Activated T-helper 2 cell treated with anti-CD3 and anti-CD28 coated beads, Interferon-gamma antibody, Interleukin-2, Interleukin-4, amounts not matched to agents 10 μg/mL and 5 μg/mL and 100 μg/mL, durations not matched to agents 14 hours and 24 hours and 36 hours (primary cell): ENCODE measurements around the gene SEC24A. TPM values are rescaled to one million over a fixed set of nuclear protein-coding genes. Genes with fewer than 3 reads are reported as not detected.
"Not testable (repeated sequence)": the region's sequence is repeated elsewhere in the genome, so short reads cannot be mapped to it uniquely, and the experiment has no call there.

Source experiments
- DNase-seq: peaks from one replicate; pipeline ENCODE4 v3.0.0; 2021; ENCODE audit warnings: low spot score
- H3K27ac Mint-ChIP-seq: one replicate; pipeline ENCODE4 v1.8.0; 2021; ENCODE audit warnings: mixed read lengths
- H3K27me3 Mint-ChIP-seq: one replicate; pipeline ENCODE4 v1.8.0; 2021; ENCODE audit warnings: low read depth, mixed read lengths
- H3K36me3 Mint-ChIP-seq: one replicate; pipeline ENCODE4 v1.8.0; 2021; ENCODE audit warnings: low read depth, mixed read lengths
- H3K4me1 Mint-ChIP-seq: one replicate; pipeline ENCODE4 v1.8.0; 2021; ENCODE audit warnings: low read depth, mixed read lengths
- H3K4me3 Mint-ChIP-seq: one replicate; pipeline ENCODE4 v1.8.0; 2021; ENCODE audit warnings: low read depth, mild to moderate bottlenecking, moderate library complexity, mixed read lengths
- H3K9me3 Mint-ChIP-seq: one replicate; pipeline ENCODE4 v1.8.0; 2021; ENCODE audit warnings: mixed read lengths
- intact Hi-C: fragments of 100-400 bp; cut with micrococcal nuclease; formaldehyde crosslinking; loops from one replicate; pipeline ENCODE4 v1.15.1; 2023
- total RNA-seq: library from RNA; stranded (reverse); gene quantifications from 2 replicates; pipeline ENCODE4 v1.2.3, GENCODE V29; 2022

Gene SEC24A
- total RNA-seq, 1 donor from 2014 or later: 34.0 TPM

- DNase-seq: no peak
- no peak overlapping the region for H3K4me3 Mint-ChIP-seq
- intact Hi-C loops: loop anchor here (5.0 to 10.0 kb wide), 2 partner anchors 210 to 363 kb away; partner anchors contain the start of genes JADE2 and UBE2B
- peaks cover 15% of the 10 kb centered on the region for H3K4me1 Mint-ChIP-seq
- no peaks in the 10 kb centered on the region for H3K27me3 Mint-ChIP-seq
- no peak overlapping the region for H3K27ac Mint-ChIP-seq
- H3K9me3 Mint-ChIP-seq: no peaks in the 10 kb centered on the region
- H3K36me3 Mint-ChIP-seq: no peaks in the 10 kb centered on the region
These were observed 86.7 kb downstream of the SEC24A start for GRCh38 chr5:134735243-134735642.

GRCh38 chr5:134736173-134736812 lies 87.7 kb downstream of the SEC24A start:
- Mint-ChIP-seq H3K4me3 (no peak overlapping the region), H3K27ac (no peak overlapping the region), H3K4me1 (peaks cover 16% of the 10 kb centered on the region), H3K9me3 (no peaks in the 10 kb centered on the region), H3K36me3 (peaks cover 4% of the 10 kb centered on the region), H3K27me3 (no peaks in the 10 kb centered on the region)
- DNase-seq: no peak
- intact Hi-C loops: loop anchor here (5.0 to 10.0 kb wide), 2 partner anchors 211 to 364 kb away; partner anchors contain the start of genes JADE2 and UBE2B

DNA sequence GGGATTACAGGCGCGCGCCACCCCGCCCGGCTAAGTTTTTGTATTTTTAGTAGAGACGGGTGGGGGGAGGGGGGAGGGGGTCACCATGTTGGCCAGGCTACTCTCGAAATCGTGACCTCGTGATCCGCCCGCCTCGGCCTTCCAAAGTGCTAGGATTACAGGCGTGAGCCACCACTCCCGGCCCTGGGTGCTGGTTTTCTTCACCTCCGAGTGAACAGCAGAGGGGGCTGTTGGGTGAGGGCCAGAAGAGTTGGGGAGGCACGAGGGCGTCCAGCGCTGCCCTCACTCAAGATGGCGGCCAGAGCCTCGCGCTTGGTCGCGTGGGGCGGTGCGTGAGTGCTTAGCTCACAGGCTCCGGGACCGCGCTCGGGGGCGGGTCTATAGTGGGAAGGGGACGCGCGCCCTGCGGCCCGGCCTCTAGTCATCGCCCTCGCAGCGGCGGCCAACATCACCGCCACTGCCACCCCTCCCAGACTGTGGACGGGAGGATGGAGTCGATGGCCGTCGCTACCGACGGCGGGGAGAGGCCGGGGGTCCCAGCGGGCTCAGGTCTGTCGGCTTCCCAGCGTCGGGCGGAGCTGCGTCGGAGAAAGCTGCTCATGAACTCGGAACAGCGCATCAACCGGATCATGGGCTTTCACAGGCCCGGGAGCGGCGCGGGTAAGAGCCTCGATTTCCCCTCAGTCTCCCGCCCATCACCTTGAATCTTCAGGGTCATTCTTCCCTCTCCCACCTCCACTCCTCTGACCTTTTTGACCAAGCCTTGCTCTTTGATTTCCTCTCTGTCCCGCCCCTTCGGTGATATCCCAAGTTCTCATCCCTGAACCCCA lies 89.8 kb downstream of the SEC24A start, which contains the start of gene CAMLG:
Gene CAMLG, plus strand, starts transcription at position 416 of the 830 bp plus-strand sequence. Its CDS starts 73 bp downstream, at position 489.
- Mint-ChIP-seq H3K9me3 (no peaks in the 10 kb centered on the region), H3K27ac (peak within 1 kb of the TSS; percentile 87), H3K4me1 (peaks cover 16% of the 10 kb centered on the region), H3K4me3 (peak within 1 kb of the TSS; percentile 91), H3K27me3 (no peaks in the 10 kb centered on the region), H3K36me3 (peaks cover 11% of the 10 kb centered on the region)
- peak; percentile 97 for DNase-seq
- intact Hi-C loops: loop anchor here (1.0 to 10.0 kb wide), 8 partner anchors 20 to 366 kb away; partner anchors contain the start of genes C5orf24, DDX46, JADE2 and PCBD2

DNA sequence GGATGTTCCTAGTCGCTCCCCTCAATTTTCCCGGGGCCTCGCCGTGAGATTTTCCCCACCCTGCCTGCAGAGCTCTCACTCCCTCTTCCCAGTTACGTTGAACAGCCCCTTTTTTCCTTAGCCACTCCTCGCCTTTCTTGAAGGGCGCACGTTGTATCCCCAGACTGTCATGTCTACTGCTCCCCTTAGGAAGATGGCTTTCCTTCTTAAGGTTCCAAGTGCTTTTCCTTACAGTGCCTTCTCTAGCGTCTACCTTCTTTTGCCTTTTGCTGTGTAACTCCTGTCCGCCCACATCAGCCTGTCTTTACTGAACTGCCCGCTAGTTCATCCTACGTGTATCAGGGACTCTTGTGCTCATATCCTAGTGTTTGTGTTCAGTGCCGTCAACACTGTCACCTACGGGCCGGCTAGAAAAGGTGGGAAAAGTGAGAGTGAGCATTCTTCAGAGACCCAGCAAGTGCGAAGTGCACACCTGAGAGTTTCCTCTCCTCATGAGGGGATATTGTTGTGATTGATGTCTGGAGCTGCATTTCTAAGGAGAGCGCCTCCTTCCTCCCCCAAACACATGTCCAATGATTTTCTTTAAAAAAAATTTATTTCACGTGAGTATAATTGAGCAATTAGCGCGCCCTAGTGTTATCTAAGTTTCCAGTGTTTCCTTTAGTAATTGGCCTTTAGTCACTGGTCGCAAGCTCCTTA lies 90.5 kb downstream of the SEC24A start:
- Mint-ChIP-seq H3K27ac (peak overlapping the region; percentile 87), H3K27me3 (no peaks in the 10 kb centered on the region), H3K36me3 (peaks cover 14% of the 10 kb centered on the region), H3K4me3 (peak overlapping the region; percentile 91), H3K9me3 (no peaks in the 10 kb centered on the region), H3K4me1 (peaks cover 16% of the 10 kb centered on the region)
- intact Hi-C loops: loop anchor here (1.0 to 10.0 kb wide), 8 partner anchors 19 to 367 kb away; partner anchors contain the start of genes C5orf24, DDX46, JADE2 and PCBD2
- DNase-seq: peak; percentile 32

DNA sequence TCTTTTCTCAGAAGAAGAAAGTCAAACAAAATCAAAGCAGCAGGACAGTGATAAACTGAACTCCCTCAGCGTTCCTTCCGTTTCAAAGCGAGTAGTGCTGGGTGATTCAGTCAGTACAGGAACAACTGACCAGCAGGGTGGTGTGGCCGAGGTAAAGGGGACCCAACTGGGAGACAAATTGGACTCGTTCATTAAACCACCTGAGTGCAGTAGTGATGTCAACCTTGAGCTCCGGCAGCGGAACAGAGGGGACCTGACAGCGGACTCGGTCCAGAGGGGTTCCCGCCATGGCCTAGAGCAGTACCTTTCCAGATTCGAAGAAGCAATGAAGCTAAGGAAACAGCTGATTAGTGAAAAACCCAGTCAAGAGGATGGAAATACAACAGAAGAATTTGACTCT lies 92.5 kb downstream of the SEC24A start:
- Mint-ChIP-seq H3K27ac (no peak overlapping the region), H3K27me3 (no peaks in the 10 kb centered on the region), H3K36me3 (peaks cover 14% of the 10 kb centered on the region), H3K4me1 (peaks cover 14% of the 10 kb centered on the region), H3K4me3 (no peak overlapping the region), H3K9me3 (no peaks in the 10 kb centered on the region)
- intact Hi-C loops: no loop called here
- no peak for DNase-seq

- no peak for DNase-seq
- no peaks in the 10 kb centered on the region for H3K9me3 Mint-ChIP-seq
- H3K36me3 Mint-ChIP-seq: peaks cover 14% of the 10 kb centered on the region
- intact Hi-C loops: no loop called here
- no peak overlapping the region for H3K27ac Mint-ChIP-seq
- peaks cover 14% of the 10 kb centered on the region for H3K4me1 Mint-ChIP-seq
- H3K27me3 Mint-ChIP-seq: no peaks in the 10 kb centered on the region
- no peak overlapping the region for H3K4me3 Mint-ChIP-seq
These were observed 93.5 kb downstream of the SEC24A start for GRCh38 chr5:134742134-134742533.

- Mint-ChIP-seq H3K27me3 (no peaks in the 10 kb centered on the region), H3K4me1 (no peaks in the 10 kb centered on the region), H3K36me3 (peaks cover 9% of the 10 kb centered on the region), H3K27ac (no peak overlapping the region), H3K4me3 (no peak overlapping the region), H3K9me3 (no peaks in the 10 kb centered on the region)
- intact Hi-C loops: no loop called here
- no peak for DNase-seq
These were observed 100.8 kb downstream of the SEC24A start for GRCh38 chr5:134749415-134749814.

GRCh38 chr5:134758176-134758503 lies 109.6 kb downstream of the SEC24A start:
- Mint-ChIP-seq H3K27ac (peak overlapping the region; percentile 97), H3K4me3 (peak overlapping the region; percentile 100), H3K36me3 (peaks cover 6% of the 10 kb centered on the region), H3K9me3 (no peaks in the 10 kb centered on the region), H3K27me3 (no peaks in the 10 kb centered on the region), H3K4me1 (peaks cover 24% of the 10 kb centered on the region)
- no peak for DNase-seq
- intact Hi-C loops: loop anchor here (1.0 to 5.0 kb wide), 5 partner anchors 20 to 581 kb away; partner anchors contain the start of genes CAMLG, CDKN2AIPNL, PCBD2 and SKP1

GRCh38 chr5:134758504-134759341 lies 110.1 kb downstream of the SEC24A start, which contains the start of gene DDX46:
Gene DDX46, plus strand, starts transcription at chr5:134758779. Its CDS starts 160 bp downstream, at chr5:134758939.
- H3K27ac Mint-ChIP-seq: peak within 1 kb of the TSS; percentile 97
- intact Hi-C loops: loop anchor here (1.0 to 5.0 kb wide), 5 partner anchors 20 to 581 kb away; partner anchors contain the start of genes CAMLG, CDKN2AIPNL, PCBD2 and SKP1
- peaks cover 8% of the 10 kb centered on the region for H3K36me3 Mint-ChIP-seq
- H3K4me1 Mint-ChIP-seq: peaks cover 24% of the 10 kb centered on the region
- H3K27me3 Mint-ChIP-seq: no peaks in the 10 kb centered on the region
- no peaks in the 10 kb centered on the region for H3K9me3 Mint-ChIP-seq
- DNase-seq: peak; percentile 94
- H3K4me3 Mint-ChIP-seq: peak within 1 kb of the TSS; percentile 100

- H3K4me3 Mint-ChIP-seq, H3K27ac Mint-ChIP-seq, H3K9me3 Mint-ChIP-seq, H3K4me1 Mint-ChIP-seq, DNase-seq, intact Hi-C loops, H3K27me3 Mint-ChIP-seq: not testable (repeated sequence)
- H3K36me3 Mint-ChIP-seq: peaks cover 54% of the 10 kb centered on the region
These were observed 119.1 kb downstream of the SEC24A start for GRCh38 chr5:134767528-134768291.

- no peak overlapping the region for H3K4me3 Mint-ChIP-seq
- intact Hi-C loops: no loop called here
- peaks cover 62% of the 10 kb centered on the region for H3K36me3 Mint-ChIP-seq
- no peaks in the 10 kb centered on the region for H3K4me1 Mint-ChIP-seq
- no peaks in the 10 kb centered on the region for H3K27me3 Mint-ChIP-seq
- no peak for DNase-seq
- H3K27ac Mint-ChIP-seq: no peak overlapping the region
- no peaks in the 10 kb centered on the region for H3K9me3 Mint-ChIP-seq
These were observed 120.6 kb downstream of the SEC24A start for GRCh38 chr5:134769206-134769605.
